HG03064 (cell line): ENCODE results near the gene GPR15LG.
A peak's percentile ranks its signal among the peaks of the same experiment; 100 is the strongest.
"Not testable (repeated sequence)": the region's sequence is repeated elsewhere in the genome, so short reads cannot be mapped to it uniquely, and the experiment has no call there.

Experiments used
- ATAC-seq: cut with Tn5 transposase; IDR thresholded peaks from one replicate; pipeline ENCODE4 v1.9.1; 2021; ENCODE audit warnings: low read depth; ENCODE audit not compliant: unreplicated experiment

GPR15LG gene

DNA sequence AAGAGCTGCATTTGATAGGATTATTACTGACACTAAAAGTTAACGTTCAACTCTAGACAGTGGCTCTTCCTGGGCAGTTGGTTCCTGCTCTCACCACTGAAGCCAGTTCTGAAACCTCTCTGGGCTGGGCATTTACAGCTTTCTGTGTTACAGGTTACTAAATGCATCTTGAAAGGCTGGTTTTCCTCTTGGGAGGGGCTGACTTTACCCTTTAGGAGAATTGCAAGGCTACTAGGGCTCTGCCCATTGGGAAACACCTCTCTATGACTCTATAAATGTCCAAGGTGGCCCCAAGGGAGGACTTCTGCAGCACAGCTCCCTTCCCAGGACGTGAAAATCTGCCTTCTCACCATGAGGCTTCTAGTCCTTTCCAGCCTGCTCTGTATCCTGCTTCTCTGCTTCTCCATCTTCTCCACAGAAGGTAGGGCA is at the start of gene GPR15LG:
TSS of gene GPR15LG (plus strand) at position 301 of the 429 bp plus-strand sequence. CDS start at position 352, 51 bp downstream.
- ATAC-seq: peak; percentile 43

GRCh38 chr10:84125910-84126784 is 47.5 kb upstream of the GPR15LG start:
- ATAC-seq: not testable (repeated sequence)

- ATAC-seq: no peak
Observed at GRCh38 chr10:84126785-84127167, 46.8 kb upstream of the GPR15LG start.

DNA sequence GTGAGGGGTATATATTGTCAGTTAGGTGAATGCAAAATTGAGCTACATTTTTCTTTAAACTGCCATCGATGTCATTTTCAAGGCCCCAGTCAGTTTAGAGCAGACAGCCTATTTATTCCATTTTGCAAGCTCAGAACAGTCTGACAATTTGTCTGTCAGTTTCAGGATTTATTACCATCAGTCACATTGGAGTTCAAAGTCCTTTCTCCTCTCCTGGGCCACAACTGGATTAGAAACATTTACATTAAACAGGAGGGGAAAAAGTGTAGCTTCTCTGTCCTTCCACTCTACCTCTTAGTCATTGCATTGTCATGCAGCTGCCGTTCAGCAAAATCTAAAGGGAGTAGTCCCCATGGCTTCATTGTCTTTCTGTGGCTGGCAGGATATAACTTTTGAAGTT is 37.8 kb upstream of the GPR15LG start:
- ATAC-seq: no peak

DNA sequence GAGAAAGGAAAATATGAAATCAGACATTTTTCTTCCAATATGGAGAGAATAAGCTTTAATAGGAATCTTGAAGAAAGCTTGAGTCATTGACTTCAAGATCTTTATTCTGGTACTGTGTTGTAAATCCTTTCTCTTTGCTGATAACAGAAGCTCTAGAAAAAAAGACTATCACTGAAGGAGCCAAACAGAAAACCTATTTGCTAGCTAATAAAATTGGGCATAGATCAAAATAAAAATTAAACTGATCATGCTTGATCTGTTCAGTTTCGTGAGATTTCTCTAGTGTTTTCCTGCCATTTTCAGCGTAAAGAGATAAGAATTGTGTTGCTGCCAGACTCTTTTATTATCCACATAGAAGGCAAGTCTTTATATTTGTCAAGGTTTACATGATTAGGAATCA is 35.8 kb upstream of the GPR15LG start:
- ATAC-seq: no peak

GRCh38 chr10:84138478-84139125 is 35.0 kb upstream of the GPR15LG start:
- peak; percentile 1 for ATAC-seq

- peak; percentile 99 for ATAC-seq
Observed at GRCh38 chr10:84139126-84140035, 34.2 kb upstream of the GPR15LG start, which contains the start of gene GHITM. GHITM (plus strand) TSS chr10:84139509; CDS start chr10:84141501, 1,992 bp downstream.

DNA sequence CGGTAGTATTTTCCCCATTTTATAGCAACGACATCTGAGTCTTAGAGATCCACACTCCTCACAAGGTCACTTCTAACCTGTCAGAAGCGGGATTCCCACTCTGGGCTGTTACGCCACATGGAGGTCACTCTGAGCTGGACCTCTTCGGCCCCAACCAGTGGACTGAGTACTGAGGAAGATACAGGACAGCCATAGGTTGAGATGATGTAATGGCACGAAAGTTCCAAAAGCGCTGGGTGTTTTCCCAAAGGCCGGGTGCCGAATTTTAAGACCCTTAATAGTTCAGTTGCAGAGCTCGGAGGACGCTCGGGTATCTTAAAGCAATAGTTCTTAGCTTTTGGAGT is 33.6 kb upstream of the GPR15LG start:
- no peak for ATAC-seq

- no peak for ATAC-seq
Observed at GRCh38 chr10:84147347-84147746, 26.3 kb upstream of the GPR15LG start.

DNA sequence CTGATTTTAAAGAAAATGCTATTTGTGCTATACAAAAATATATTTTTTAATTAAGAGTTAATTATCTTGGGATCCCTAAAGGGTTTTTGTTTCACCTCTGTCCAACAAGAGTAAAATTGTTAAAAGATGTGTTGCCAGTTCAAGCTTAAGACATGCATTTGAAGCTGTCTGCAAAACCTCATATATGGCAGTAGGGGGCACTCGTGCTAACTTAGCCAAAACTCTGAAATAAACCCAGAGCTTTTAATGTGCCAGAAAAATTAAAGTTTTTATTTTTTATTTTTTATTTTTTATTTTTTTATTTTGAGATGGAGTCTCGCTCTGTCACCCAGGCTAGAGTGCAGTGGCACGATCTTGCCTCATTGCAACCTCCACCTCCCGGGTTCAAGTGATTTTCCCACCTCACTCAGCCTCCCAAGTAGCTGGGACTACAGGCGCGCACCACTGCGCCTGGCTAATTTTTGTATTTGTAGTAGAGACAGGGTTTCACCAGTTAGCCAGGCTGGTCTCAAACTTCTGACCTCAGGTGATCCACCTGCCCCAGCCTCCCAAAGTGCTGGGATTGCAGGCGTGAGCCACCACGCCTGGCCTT is 25.5 kb upstream of the GPR15LG start:
- ATAC-seq: not testable (repeated sequence)

DNA sequence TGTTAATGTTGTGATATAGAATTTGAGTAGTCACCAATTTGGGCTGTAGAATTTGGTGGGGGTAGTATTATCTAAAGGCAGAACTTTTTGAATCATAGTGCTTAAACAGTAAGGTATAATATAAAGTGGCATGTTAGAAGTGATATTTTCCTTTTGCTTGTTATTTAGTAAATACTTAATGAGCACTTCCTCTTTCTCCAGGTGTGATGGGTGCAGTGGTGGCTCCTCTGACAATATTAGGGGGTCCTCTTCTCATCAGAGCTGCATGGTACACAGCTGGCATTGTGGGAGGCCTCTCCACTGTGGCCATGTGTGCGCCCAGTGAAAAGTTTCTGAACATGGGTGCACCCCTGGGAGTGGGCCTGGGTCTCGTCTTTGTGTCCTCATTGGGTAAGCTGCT is 23.7 kb upstream of the GPR15LG start:
- ATAC-seq: no peak

DNA sequence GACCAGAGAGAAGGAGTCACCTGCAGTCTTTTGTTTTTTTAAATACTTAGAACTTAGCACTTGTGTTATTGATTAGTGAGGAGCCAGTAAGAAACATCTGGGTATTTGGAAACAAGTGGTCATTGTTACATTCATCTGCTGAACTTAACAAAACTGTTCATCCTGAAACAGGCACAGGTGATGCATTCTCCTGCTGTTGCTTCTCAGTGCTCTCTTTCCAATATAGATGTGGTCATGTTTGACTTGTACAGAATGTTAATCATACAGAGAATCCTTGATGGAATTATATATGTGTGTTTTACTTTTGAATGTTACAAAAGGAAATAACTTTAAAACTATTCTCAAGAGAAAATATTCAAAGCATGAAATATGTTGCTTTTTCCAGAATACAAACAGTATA is 20.8 kb upstream of the GPR15LG start:
- ATAC-seq: no peak

- ATAC-seq: no peak
Observed at GRCh38 chr10:84155521-84155920, 18.1 kb upstream of the GPR15LG start.

DNA sequence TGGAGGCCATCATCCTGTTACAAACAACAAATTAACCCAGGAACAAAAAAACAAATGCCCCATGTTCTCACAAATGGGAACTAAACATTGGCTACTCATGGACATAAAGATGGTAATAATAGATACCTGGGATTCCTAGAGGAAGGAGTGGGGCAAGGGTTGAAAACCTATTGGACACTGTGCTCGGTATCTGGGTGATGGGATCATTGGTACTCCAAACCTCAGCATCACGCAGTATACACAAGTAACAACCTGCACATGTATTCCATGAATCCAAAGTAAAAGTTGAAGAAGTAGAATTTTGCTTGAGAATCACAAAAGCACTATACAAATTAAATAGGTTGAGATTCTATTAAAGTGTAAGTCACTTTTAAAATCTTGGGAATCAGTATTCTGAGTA is 17.6 kb upstream of the GPR15LG start:
- no peak for ATAC-seq

- ATAC-seq: no peak
Observed at GRCh38 chr10:84156768-84157167, 16.8 kb upstream of the GPR15LG start.

- no peak for ATAC-seq
Observed at GRCh38 chr10:84158061-84158460, 15.5 kb upstream of the GPR15LG start.

DNA sequence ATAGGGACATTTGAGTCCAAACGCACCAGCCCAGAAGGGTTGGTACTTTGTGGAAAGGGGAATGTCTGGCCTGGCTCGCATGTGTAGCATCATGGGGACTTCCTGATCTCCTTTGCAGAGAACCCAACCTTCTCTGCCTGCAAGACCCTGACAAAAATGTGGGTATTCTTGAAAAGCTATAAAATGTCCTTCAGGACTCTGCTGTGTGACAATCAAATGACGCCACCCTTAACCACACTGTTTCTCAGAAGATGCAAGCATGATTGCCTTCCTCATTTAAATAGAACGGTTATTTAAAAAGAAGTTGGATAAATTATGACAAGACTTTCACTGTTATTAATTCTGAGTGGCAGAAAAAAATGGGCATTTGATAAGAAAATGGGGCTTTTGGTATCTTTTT is 15.1 kb upstream of the GPR15LG start:
- no peak for ATAC-seq

- ATAC-seq: no peak
Observed at GRCh38 chr10:84159076-84159685, 14.4 kb upstream of the GPR15LG start.

DNA sequence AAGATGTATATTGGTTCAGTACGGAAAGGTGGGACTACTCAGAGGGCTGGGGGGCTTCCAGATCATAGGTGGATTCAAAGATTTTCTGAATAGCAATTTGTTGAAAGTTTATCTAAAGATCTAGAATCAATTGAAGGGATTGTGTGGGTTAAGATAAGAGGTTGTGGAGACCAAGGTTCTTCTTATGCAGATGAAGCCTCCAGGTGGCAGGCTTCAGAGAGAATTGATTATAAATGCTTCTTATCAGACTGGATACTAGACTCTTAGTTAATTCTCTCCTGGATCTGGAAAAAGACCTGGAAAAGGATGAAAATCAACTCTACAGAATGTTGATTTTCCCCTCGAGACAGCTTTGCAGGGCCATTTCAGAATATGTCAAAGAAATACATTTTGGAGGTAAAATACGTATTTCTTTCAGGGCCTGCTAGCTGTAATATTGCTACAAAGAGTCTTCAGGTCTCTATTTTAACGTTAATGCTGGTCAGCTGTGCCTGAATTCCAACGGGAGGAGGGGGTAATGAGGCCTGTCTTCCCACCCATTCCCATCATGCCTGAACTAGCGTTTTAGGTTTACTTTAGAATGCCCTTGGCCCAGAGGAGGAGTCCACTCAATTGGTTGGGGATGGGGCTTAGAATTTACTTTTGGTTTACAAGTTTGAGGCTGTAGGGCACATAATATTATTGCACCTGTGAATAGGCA is 12.8 kb upstream of the GPR15LG start:
- ATAC-seq: no peak
